ENCODE results near the gene CIDEB.

CIDEB gene

DNA sequence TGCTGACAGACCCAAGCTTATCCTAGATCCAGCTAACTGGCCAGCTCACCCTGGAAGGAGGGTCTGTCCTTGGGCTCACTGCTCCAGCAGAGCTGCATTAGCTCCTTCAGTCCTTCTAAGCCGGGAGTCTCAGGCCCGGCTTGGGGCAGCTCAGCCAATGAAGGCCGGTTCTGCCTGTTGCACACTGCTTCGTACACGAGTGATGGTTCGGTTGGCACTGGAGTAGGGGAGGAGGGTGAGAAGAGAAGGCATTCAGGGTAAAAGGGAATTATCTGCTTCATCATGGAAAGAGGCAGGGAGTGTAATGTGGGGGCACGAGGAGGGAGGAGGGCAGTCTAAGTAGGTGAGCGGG lies 30.0 kb upstream of the CIDEB start:
- TF ChIP-seq GATA2 (IDR thresholded peaks at IDR 0.05; ENCODE audit: low read depth, low read length) (no peak), GATA3 (IDR thresholded peaks at IDR 0.05; ENCODE audit: low read depth, low read length) (no peak)

DNA sequence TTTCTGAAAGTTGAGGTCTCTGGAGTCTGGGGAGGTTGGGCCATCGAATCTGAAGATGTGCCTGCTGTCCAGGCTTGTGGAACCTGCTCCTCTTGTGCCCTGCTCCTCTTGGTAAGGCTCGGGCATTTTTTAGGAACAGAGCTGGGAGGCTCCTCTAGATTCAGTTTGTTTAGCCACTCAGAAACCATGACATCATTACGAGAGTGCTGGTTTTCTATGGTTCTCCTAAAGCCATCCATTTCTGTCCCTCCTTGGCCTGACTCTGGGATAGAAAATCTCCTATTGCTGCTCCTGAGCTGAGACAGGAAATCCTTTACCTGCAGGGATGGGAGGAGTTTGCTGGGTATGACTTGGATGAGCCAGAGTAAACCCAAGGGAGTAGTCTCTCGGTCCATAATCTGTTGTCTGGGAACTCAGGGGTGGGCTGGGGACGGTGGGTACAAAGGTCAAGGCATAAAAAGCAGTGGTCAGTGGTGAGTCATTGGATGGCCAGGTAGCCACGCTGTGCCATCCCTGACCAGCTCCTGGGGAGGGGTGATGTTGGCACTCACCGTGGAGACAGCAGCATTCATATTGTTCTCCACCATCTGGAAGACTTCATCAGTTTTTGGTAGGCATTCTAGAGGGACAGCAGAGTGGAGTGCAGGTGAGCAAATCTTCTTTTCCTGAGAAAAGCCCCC lies 29.5 kb upstream of the CIDEB start:
- TF ChIP-seq GATA3 (IDR thresholded peaks at IDR 0.05; ENCODE audit: low read depth, low read length) (no peak), GATA2 (IDR thresholded peaks at IDR 0.05; ENCODE audit: low read depth, low read length) (no peak)

- TF ChIP-seq GATA3 (IDR thresholded peaks at IDR 0.05; ENCODE audit: low read depth, low read length) (no peak), GATA2 (IDR thresholded peaks at IDR 0.05; ENCODE audit: low read depth, low read length) (no peak)
Measured at GRCh38 chr14:24335461-24336171, 27.8 kb upstream of the CIDEB start.

- TF ChIP-seq GATA2 (IDR thresholded peaks at IDR 0.05; ENCODE audit: low read depth, low read length) = no peak
Measured at GRCh38 chr14:24334431-24335291, 26.9 kb upstream of the CIDEB start, which contains the start of gene ADCY4. Gene ADCY4, minus strand, starts transcription at chr14:24335071. Its CDS starts 419 bp downstream, at chr14:24334652.

- TF ChIP-seq GATA3 (IDR thresholded peaks at IDR 0.05; ENCODE audit: low read depth, low read length) = no peak
Measured at GRCh38 chr14:24332268-24332993, 24.7 kb upstream of the CIDEB start.

- no peak for TF ChIP-seq GATA3 (IDR thresholded peaks at IDR 0.05; ENCODE audit: low read depth, low read length)
- no peak for TF ChIP-seq GATA2 (IDR thresholded peaks at IDR 0.05; ENCODE audit: low read depth, low read length)
Measured at GRCh38 chr14:24331731-24332267, 24.0 kb upstream of the CIDEB start.

DNA sequence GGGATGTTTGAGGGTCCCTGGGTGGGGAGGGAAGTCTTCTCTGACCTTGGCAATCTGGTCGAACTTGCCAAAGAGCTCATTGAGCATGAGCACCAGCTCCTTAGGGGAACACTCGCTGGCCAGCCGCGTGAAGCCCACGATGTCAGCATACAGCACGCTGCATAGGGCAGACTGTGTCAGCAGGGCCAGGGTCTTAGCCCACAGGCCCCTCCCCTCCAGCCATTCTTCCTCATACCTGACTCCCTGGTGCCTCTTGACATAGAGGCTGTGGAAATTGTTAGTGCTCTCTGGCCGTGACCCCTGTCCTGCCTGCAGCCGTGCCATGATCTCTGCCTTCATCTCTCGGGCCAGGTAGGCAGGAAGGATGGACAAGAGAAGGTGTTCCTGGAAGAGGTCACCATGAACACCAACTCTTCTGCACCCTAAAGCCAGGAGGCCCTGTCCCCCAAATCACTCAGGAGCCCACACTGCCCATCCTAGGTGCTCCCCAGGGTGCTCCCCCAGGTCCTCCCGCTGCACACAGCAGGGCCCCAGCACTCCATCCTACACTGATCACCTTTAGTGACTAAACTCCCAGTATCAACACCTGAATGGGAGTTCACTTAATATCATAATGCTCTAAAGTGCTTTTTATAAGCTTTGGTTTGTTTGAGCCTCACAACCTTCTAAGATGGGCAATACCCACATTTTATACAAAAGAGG lies 23.3 kb upstream of the CIDEB start:
- no peak for TF ChIP-seq GATA3 (IDR thresholded peaks at IDR 0.05; ENCODE audit: low read depth, low read length)
- no peak for TF ChIP-seq GATA2 (IDR thresholded peaks at IDR 0.05; ENCODE audit: low read depth, low read length)

DNA sequence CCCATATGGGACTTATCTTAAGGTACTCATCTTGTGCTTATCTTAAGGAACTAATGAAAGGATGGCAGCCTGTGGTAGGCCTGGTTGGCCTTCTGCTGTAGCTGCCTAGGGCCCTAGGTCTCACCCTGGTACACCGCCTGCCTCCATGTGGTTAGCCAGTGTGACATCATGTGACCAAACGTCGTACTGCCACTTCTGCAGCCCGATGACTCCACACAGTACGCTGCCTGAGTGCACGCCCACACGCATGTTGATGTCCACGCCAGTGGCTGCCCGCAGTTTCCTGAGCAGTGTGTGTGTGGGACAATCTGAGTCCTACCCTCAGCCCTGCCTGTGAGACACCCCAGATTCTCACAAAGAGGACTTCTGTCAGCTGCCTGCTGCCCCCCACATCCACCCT lies 22.0 kb upstream of the CIDEB start:
- TF ChIP-seq GATA2 (IDR thresholded peaks at IDR 0.05; ENCODE audit: low read depth, low read length) = no peak
- no peak for TF ChIP-seq GATA3 (IDR thresholded peaks at IDR 0.05; ENCODE audit: low read depth, low read length)

DNA sequence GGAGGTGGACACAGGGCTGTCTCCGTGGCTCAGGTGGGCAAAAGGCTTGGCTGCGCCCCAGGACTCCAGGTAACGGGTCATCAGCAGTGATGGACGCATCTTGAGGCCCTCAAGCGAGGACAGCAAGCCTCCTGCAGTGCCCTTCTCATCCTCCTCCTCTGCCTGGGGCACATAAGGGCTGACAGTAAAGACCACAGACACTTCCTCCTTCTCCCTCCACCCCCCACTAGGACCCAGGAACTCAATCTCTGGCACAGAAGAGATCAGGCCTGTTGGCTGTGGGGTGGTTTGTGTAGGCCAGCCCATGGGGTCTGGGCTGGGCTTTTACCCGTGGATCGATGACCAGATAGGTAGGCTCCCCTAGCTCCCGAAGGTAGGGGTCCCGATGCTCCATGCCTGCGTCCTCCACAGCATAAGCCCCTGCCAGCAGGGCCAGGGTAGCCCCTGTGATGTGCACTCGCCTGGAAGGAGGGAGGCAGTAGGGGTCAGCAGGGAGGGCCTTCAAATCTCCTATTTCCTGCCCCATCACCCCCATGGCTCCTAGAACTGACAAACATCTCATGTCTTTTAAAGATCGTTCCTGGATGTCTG lies 21.4 kb upstream of the CIDEB start:
- no peak for TF ChIP-seq GATA2 (IDR thresholded peaks at IDR 0.05; ENCODE audit: low read depth, low read length)
- no peak for TF ChIP-seq GATA3 (IDR thresholded peaks at IDR 0.05; ENCODE audit: low read depth, low read length)

DNA sequence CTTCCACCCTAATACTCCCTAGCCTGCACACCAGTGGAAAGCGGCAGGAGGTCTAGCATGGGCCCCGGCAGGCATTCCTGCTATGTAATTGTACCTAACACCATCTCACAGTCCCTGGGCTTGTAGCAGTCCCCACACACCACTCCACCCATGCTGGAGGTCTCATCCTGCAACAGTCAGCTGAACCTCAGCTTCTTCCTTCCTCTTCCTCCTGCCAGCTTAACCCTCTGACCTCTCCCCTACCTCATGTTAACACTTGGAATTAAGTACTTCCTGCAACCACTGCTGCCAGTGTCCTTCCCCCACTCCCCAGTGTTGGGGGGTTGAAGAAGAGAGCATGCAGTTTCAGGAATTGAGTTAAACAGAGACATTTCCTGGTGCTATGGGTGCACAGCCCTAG lies 19.5 kb upstream of the CIDEB start:
- no peak for TF ChIP-seq GATA2 (IDR thresholded peaks at IDR 0.05; ENCODE audit: low read depth, low read length)
- no peak for TF ChIP-seq GATA3 (IDR thresholded peaks at IDR 0.05; ENCODE audit: low read depth, low read length)

GRCh38 chr14:24325963-24326362 lies 18.2 kb upstream of the CIDEB start:
- no peak for TF ChIP-seq GATA3 (IDR thresholded peaks at IDR 0.05; ENCODE audit: low read depth, low read length)
- no peak for TF ChIP-seq GATA2 (IDR thresholded peaks at IDR 0.05; ENCODE audit: low read depth, low read length)

DNA sequence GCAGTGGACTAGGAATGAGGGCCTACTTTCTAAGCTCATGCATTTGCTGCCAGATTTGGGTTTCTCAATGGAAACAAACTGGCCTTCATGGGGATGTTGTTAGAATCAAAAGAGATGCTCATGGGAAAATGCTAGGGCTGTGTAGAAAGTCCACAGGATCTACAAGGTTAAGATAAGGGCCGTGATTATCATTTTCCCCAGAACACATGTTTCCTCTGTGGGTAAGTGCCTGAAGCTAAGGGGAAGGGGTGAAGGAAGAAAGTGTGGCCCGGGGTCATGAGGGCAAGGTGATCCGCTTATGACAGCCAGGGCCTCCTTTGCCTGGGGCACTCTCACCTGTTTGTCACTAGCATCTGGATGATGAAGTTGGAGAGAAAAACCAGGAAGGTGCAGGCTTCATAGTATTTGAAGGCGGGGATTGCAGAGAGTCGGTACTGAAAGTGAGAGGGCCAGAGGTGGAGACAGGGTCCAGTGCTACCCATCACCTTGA lies 17.3 kb upstream of the CIDEB start:
- no peak for TF ChIP-seq GATA2 (IDR thresholded peaks at IDR 0.05; ENCODE audit: low read depth, low read length)

GRCh38 chr14:24324024-24324423 lies 16.2 kb upstream of the CIDEB start:
- TF ChIP-seq GATA3 (IDR thresholded peaks at IDR 0.05; ENCODE audit: low read depth, low read length) = no peak
- TF ChIP-seq GATA2 (IDR thresholded peaks at IDR 0.05; ENCODE audit: low read depth, low read length) = no peak
